ENCODE data around the gene EIF4G1. TPM values are rescaled to one million over a fixed set of nuclear protein-coding genes. Genes with fewer than 3 reads are reported as not detected.
A peak's percentile ranks its signal among the peaks of the same experiment; 100 is the strongest.

EIF4G1 gene
- total RNA-seq, 2 donors from 2014 or later: 263 to 524 TPM

DNA sequence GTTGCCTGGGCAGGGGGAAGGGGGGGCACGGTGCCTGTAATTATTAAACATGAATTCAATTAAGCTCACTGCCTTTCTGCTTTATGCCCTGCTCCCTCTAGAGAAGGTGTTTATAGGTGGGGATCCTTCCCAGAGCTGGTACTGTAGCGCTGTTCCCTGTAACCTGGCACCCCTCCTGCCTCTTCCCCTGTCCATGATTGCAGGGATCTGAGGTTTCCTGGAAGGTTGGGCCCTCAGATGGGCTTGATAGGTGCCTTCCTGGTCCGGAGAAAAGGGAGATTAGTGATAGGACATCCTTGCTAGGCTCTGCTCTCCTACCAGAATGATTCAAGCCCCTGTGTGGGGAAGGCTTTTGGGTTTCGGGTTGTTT lies 20.9 kb downstream of the EIF4G1 start:
- peak overlapping the region; percentile 78 for H3K27ac ChIP-seq
- H3K9ac ChIP-seq (ENCODE audit: low read depth in 2 of 2, low read length in 2 of 2): peak overlapping the region; percentile 37 to 81
- no peaks in the 10 kb centered on the region for H3K9me3 ChIP-seq
- no peak for DNase-seq
- no peaks in the 10 kb centered on the region for H3K4me1 ChIP-seq
- TF ChIP-seq, protein P1, sequence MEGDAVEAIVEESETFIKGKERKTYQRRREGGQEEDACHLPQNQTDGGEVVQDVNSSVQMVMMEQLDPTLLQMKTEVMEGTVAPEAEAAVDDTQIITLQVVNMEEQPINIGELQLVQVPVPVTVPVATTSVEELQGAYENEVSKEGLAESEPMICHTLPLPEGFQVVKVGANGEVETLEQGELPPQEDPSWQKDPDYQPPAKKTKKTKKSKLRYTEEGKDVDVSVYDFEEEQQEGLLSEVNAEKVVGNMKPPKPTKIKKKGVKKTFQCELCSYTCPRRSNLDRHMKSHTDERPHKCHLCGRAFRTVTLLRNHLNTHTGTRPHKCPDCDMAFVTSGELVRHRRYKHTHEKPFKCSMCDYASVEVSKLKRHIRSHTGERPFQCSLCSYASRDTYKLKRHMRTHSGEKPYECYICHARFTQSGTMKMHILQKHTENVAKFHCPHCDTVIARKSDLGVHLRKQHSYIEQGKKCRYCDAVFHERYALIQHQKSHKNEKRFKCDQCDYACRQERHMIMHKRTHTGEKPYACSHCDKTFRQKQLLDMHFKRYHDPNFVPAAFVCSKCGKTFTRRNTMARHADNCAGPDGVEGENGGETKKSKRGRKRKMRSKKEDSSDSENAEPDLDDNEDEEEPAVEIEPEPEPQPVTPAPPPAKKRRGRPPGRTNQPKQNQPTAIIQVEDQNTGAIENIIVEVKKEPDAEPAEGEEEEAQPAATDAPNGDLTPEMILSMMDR (IDR thresholded peaks at IDR 0.05): no peak
- intact Hi-C loops (cut with DNase I): no loop called here
- no peaks in the 10 kb centered on the region for H3K27me3 ChIP-seq
- no peak overlapping the region for H3K4me3 ChIP-seq
- H3K36me3 ChIP-seq: peaks cover 28% of the 10 kb centered on the region

DNA sequence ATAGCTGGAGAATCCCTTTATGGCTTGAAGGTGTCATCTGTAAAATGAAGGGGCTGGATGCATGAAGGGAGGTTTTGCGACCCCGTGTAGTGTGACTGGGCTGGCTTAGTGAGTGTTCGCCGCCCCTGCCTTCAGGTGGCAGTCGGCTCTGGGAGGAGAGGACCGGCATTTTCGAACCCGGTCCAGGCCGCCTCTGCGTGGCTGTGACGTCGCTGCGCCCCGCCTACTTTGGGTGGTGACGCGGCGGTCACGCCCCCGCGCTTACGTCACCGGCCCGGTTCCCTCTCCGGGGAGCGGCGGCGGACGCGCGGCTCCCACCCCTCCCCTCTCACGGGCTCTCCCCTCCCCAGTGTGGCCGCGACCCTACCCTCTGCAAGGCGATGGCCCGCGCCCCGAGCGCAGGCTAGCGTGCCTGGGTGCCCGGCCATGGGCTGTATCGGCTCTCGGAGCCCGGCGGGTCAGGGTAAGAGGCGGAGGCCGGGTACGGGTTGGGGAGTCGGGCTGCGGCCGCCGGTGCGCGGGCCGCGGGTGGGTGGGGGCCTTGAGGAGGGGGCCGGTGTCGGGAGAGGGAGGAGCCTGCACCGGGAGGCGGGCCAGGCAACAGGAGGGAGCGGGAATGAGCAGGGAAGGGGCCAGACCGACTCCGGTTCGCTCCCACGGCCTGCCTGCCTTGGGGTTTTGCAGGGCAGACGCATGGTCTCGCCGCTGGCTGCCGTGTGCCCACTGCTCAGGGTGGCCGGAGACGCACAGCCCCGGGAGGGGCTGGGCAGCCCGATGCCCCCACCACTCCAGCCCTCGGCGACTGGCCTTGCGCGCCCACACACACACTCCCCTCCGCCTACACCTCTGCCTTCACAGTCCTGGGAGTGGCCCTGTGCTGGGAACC lies 21.5 kb downstream of the EIF4G1 start:
- H3K36me3 ChIP-seq: peaks cover 28% of the 10 kb centered on the region
- peak overlapping the region; percentile 72 to 81 for H3K9ac ChIP-seq (ENCODE audit: low read depth in 2 of 2, low read length in 2 of 2)
- DNase-seq: peak; percentile 91
- no peaks in the 10 kb centered on the region for H3K9me3 ChIP-seq
- no peaks in the 10 kb centered on the region for H3K27me3 ChIP-seq
- peak overlapping the region; percentile 78 for H3K27ac ChIP-seq
- TF ChIP-seq, protein P1 (IDR thresholded peaks at IDR 0.05): no peak
- H3K4me1 ChIP-seq: no peaks in the 10 kb centered on the region
- H3K4me3 ChIP-seq: peak overlapping the region; percentile 85
- intact Hi-C loops (cut with DNase I): no loop called here

- H3K4me1 ChIP-seq: no peaks in the 10 kb centered on the region
- peak overlapping the region; percentile 85 for H3K4me3 ChIP-seq
- intact Hi-C loops (cut with DNase I): no loop called here
- no peaks in the 10 kb centered on the region for H3K9me3 ChIP-seq
- peaks cover 19% of the 10 kb centered on the region for H3K36me3 ChIP-seq
- peak overlapping the region; percentile 72 to 81 for H3K9ac ChIP-seq (ENCODE audit: low read depth in 2 of 2, low read length in 2 of 2)
- TF ChIP-seq, protein P1 (IDR thresholded peaks at IDR 0.05): no peak
- peak overlapping the region; percentile 78 for H3K27ac ChIP-seq
- no peak for DNase-seq
- no peaks in the 10 kb centered on the region for H3K27me3 ChIP-seq
Measured at GRCh38 chr3:184336547-184337398, 22.4 kb downstream of the EIF4G1 start.

GRCh38 chr3:184337399-184337714 lies 23.0 kb downstream of the EIF4G1 start, which contains the start of gene FAM131A:
Gene FAM131A, plus strand, starts transcription at chr3:184337600. Its CDS starts 31 bp downstream, at chr3:184337631.
- Histone ChIP-seq H3K9me3 (no peaks in the 10 kb centered on the region), H3K4me3 (peak within 1 kb of the TSS; percentile 85), H3K4me1 (no peaks in the 10 kb centered on the region), H3K9ac (ENCODE audit: low read depth in 2 of 2, low read length in 2 of 2) (peak within 1 kb of the TSS; percentile 72 to 81), H3K27ac (peak within 1 kb of the TSS; percentile 78), H3K27me3 (no peaks in the 10 kb centered on the region), H3K36me3 (peaks cover 13% of the 10 kb centered on the region)
- no peak for DNase-seq
- TF ChIP-seq, protein P1 (IDR thresholded peaks at IDR 0.05): no peak
- intact Hi-C loops (cut with DNase I): no loop called here

- Histone ChIP-seq H3K36me3 (peaks cover 7% of the 10 kb centered on the region), H3K27ac (peak overlapping the region; percentile 78), H3K4me3 (no peak overlapping the region), H3K9me3 (no peaks in the 10 kb centered on the region), H3K4me1 (no peaks in the 10 kb centered on the region), H3K27me3 (no peaks in the 10 kb centered on the region), H3K9ac (ENCODE audit: low read depth in 2 of 2, low read length in 2 of 2) (peak overlapping the region; percentile 6 to 45)
- intact Hi-C loops (cut with DNase I): no loop called here
- TF ChIP-seq, protein P1 (IDR thresholded peaks at IDR 0.05): no peak
- DNase-seq: no peak
Measured at GRCh38 chr3:184337981-184338380, 23.6 kb downstream of the EIF4G1 start.
